NCI-H69 (cell line): ENCODE results near the gene MOB4.
"Not testable (repeated sequence)": the region's sequence is repeated elsewhere in the genome, so short reads cannot be mapped to it uniquely, and the experiment has no call there.

Experiments
- DNase-seq: peaks from one replicate; lab custom pipeline; 2025; lab: John Stamatoyannopoulos, UW

Gene MOB4

GRCh38 chr2:197514754-197515153 is 1.1 kb upstream of the MOB4 start:
- peak; percentile 11 for DNase-seq

GRCh38 chr2:197515315-197515738 is 539 bp upstream of the MOB4 start:
- peak; percentile 64 for DNase-seq

GRCh38 chr2:197516393-197516761 is 511 bp downstream of the MOB4 start:
- DNase-seq = peak; percentile 60

DNA sequence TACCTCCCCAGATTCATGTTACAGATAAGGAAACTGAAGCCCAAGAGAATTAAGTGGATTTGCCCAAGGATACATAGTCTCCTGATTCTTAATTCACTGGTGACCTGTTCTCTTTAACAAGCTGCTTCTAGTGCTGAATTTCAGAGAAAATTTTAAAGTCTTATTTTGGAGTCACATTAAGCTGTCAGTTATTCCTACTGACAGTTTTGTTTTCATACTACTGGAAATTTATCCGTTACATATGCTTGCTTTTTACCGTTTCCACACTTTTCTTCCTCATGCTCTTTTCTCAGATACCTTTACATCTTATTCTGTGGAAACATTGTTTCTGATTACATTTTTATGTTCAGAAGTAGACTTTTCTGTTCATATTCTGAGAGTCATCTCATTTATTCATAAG is 1.3 kb downstream of the MOB4 start:
- no peak for DNase-seq

DNA sequence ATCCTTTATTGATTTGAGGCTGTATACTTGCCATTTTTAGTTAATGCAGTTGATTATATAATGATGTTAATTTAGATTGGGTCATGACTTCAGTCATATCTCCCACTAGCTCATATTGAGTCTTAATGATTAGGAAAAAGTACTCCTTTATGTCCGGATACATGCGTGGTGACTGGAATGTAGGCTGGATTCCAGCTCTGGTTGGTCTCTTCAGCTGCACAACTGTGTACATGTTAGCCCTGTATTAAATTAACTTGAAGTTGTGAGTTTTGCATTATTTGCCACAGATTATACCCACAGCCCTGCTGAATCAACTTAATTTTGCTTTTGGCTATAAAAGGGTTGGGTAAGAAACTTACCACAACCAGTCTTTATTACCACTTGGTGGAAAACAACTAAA is 22.5 kb downstream of the MOB4 start:
- DNase-seq = no peak

DNA sequence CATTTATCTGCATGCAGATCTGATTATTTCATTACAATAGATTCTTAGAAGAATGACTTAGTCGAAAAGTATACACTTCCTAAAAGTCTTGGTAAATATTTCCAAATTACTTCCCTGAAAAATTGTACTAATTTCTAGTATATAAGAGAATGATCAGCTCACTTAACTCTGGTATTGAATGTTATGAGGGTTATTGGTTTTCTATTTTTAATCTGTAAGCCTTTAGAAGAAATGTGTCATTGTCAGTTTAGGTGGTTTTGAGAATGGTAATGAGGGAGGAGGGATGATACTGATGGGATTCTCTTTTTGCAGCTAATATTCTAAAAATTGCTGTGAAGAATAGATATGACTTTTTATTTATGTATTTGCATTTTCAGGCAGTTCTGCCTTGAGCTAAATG is 23.9 kb downstream of the MOB4 start:
- DNase-seq = no peak

GRCh38 chr2:197543206-197543605 is 27.3 kb downstream of the MOB4 start:
- no peak for DNase-seq

GRCh38 chr2:197547163-197547900 is 31.5 kb downstream of the MOB4 start:
- no peak for DNase-seq

DNA sequence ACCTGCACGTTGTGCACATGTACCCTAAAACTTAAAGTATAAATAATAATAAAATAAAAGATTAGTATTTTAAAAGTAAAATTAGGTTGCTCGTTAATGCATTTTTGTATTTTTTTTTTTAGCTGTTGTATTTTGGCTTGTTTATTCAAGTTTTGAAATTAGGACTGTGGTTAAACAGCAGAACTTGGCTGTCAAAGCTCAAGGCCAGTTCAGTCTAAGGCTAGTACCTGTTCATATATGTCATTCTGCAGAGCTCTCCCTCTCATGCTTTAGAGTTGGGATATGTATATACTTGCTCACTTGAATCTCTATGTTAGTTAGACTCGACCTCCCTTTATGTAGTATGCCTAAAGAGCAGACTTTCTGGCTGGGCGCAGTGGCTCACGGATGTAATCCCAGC is 32.7 kb downstream of the MOB4 start:
- no peak for DNase-seq

DNA sequence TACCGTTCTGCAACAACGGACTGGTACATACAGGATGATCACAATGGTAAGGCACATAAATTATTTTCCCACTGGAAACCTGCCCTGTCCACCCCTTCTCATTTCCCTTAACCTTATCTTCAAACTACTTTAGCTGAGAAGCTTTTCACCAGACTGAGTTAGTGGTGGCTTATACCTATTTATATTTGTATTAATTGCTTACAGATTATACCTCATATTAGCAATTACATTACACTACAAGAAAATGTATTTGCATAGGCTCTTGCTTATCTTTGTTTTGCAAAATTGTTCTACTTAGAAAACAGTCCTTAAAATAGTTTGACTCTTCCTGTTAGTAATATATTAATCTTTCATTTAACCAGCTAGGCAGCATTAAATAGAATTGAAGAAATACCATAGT is 35.4 kb downstream of the MOB4 start:
- DNase-seq = not testable (repeated sequence)

DNA sequence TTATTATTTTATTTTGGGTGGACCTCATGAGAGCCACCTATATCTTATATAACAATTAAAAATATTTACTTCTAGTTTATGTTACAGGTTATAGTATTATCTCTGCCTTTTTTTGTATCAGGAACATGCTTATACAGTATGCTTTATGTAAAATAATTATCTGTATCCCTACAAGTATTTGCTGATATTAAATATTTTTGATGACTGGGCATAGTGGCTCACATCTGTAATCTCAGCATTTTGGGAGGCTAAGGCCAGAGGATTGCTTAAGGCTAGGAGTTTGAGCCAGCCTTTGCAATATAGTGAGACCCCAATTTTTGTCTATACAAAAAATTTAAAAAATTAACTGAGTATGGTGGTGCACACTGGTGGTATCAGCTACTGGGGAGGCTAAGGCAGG is 39.6 kb downstream of the MOB4 start:
- DNase-seq = no peak

DNA sequence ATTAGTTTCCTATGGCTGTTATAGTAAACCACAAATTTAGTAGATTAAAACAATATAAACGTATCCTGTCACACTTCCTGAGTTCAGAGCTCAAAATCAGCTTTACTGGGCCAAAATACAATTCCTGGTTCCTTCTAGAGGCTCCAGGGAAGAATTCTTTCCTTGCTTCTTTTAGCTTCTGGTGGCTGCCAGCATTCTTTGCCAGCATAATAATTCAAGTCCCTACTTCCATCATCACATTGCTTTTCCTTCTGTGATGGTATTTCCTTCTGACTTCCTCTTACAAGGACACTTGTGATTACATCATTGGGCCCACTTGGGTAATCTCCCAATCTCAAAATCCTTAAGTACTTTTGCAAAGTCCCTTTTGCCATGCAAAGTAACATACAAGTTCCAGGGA is 40.6 kb downstream of the MOB4 start:
- DNase-seq = no peak

DNA sequence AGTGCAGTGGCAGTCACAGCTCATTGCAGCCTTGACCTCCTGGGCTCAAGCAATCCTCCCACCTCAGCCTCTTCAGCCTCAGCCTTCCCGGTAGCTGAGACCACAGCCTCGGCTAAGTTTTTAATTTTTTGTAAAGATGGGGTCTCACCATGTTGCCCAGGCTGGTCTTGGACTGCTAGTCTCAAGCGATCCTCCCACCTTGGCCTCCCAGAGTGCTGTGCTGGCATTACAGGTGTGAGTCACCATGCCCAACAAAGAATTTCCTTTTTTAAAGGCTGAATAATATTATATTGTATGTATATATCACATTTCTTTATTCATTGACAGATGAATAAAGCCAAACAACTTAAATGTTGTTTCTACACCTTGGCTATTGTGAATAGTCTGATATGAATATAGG is 42.5 kb downstream of the MOB4 start:
- no peak for DNase-seq

GRCh38 chr2:197559681-197560080 is 43.8 kb downstream of the MOB4 start:
- no peak for DNase-seq

DNA sequence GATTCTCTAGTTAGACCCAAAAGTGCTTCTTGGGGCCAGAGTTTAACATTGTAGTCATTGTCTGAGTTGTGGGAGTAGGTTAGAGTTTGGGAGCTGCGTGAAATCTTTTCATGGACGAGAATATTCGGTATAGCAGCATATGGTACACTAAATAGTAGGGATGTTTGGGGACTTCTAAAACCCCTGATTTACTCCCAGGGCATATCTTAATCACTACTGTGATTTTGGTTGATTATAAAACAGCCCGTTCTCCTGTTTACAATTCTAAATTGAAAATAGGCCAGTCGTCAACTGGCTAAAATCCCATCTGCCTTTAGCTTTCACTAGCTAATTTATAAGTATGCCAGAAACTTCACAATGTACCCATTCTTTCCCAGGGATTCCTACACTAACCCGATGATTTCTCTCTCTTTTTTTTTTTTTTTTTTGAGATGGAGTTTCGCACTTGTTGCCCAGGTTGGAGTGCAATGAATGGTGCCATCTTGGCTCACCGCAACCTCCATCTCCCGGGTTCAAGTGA is 44.3 kb downstream of the MOB4 start:
- DNase-seq = no peak

DNA sequence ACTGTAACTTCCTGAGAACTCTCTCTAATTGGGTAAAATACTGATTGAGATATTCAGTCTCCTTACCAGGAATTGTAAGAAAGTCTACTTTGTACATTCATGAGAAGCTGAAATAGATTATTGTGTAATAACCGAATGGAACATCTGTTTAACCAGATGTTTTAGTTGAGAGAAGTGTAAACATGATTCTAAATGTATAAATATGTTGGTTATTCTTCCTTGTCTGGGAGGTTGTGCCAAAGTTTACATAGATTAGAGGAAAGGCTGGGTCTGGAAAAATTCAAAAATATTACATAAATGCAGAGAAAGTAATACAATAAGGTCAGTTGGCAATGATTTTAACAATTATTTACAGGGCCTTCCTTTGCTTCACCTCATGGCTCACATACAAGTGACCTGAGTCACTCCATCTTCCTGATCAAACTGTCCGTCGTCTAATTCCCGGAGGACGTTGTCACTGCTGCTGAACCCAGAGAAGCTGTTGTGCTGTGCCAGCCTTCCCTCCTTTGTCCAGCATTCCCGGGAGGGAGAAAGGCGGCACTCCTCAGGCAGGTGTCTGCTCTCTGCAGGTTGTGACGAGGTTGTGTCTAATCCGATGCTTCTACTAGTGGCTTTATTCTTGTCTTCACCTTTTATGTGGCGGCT is 55.9 kb downstream of the MOB4 start:
- DNase-seq = no peak

DNA sequence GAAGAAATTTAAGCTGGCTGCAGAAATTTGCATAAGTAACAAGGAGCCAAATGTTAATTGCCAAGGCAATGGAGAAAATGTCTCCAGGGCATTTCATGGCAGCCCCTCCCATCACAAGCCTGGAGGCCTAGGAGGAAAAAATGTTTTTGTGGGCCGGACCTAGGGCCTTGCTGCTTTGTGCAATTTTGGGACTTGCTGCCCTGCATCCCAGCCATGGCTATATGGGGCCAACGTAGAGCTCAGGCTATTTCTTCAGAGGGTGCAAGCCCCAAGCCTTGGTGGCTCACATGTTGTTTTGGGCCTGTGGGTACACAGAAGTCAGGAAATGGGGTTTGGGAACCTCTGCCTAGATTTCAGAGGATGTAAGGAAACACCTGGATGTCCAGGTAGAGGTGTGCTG is 57.7 kb downstream of the MOB4 start:
- no peak for DNase-seq

DNA sequence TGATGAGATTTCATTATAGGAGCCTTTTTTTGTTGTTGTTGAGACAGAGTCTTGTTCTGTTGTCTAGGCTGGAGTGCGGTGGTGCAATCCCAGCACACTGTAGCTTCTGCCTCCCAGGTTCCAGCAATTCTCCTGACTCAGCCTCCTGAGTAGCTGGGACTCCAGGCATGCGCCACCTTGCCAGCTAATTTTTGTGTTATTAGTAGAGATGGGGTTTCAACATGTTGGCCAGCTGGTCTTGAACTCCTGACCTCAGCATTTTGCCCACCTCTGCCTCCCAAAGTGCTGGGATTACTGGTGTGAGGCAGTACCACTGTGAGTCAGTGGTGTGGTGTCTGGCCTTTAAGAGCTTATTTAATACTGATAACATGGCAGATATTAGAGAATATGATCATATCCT is 60.1 kb downstream of the MOB4 start:
- DNase-seq = no peak

GRCh38 chr2:197576631-197577030 is 60.8 kb downstream of the MOB4 start:
- DNase-seq = no peak

GRCh38 chr2:197577446-197577845 is 61.6 kb downstream of the MOB4 start:
- DNase-seq = no peak

DNA sequence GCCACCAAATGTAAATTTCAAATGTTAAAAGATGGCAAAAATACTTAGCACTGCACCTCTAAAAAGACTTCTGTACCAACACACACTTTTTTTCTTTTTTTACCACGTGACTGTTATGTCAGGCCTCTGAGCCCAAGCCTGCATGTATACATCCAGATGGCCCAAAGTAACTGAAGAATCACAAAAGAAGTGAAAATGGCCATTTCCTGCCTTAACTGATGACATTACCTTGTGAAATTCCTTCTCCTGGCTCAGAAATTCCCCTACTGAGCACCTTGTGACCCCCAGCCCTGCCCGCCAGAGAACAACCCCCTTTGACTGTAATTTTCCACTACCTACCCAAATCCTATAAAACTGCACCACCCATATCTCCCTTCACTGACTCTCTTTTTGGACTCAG is 62.4 kb downstream of the MOB4 start:
- DNase-seq = not testable (repeated sequence)

GRCh38 chr2:197580166-197580565 is 64.3 kb downstream of the MOB4 start:
- DNase-seq = not testable (repeated sequence)

- not testable (repeated sequence) for DNase-seq
Observed at GRCh38 chr2:197587255-197587654, 71.4 kb downstream of the MOB4 start.
